ENCODE data around the gene WARS2.

Gene WARS2

GRCh38 chr1:119150150-119150549, 9.7 kb upstream of the WARS2 start:
- no peak for DNase-seq (ENCODE audit: extremely low read depth, low read depth)
- TF ChIP-seq CTCF (IDR thresholded peaks at IDR 0.05; ENCODE audit: low read depth, low read length, missing control alignments): no peak
- H3K4me3 ChIP-seq (replicated peaks; ENCODE audit: low read depth, low read length): no peak overlapping the region

GRCh38 chr1:119147661-119148090, 7.2 kb upstream of the WARS2 start:
- no peak overlapping the region for H3K4me3 ChIP-seq (replicated peaks; ENCODE audit: low read depth, low read length)
- DNase-seq (ENCODE audit: extremely low read depth, low read depth): no peak
- no peak for TF ChIP-seq CTCF (IDR thresholded peaks at IDR 0.05; ENCODE audit: low read depth, low read length, missing control alignments)

GRCh38 chr1:119146466-119146865, 6.0 kb upstream of the WARS2 start:
- DNase-seq (ENCODE audit: extremely low read depth, low read depth): no peak
- no peak for TF ChIP-seq CTCF (IDR thresholded peaks at IDR 0.05; ENCODE audit: low read depth, low read length, missing control alignments)
- no peak overlapping the region for H3K4me3 ChIP-seq (replicated peaks; ENCODE audit: low read depth, low read length)

GRCh38 chr1:119144813-119145212, 4.4 kb upstream of the WARS2 start:
- no peak for DNase-seq (ENCODE audit: extremely low read depth, low read depth)
- H3K4me3 ChIP-seq (replicated peaks; ENCODE audit: low read depth, low read length): no peak overlapping the region
- no peak for TF ChIP-seq CTCF (IDR thresholded peaks at IDR 0.05; ENCODE audit: low read depth, low read length, missing control alignments)

- DNase-seq (ENCODE audit: extremely low read depth, low read depth): no peak
- no peak for TF ChIP-seq CTCF (IDR thresholded peaks at IDR 0.05; ENCODE audit: low read depth, low read length, missing control alignments)
Observed at GRCh38 chr1:119143706-119144105, 3.3 kb upstream of the WARS2 start.

GRCh38 chr1:119141660-119142059, 1.2 kb upstream of the WARS2 start:
- no peak for DNase-seq (ENCODE audit: extremely low read depth, low read depth)
- no peak for TF ChIP-seq CTCF (IDR thresholded peaks at IDR 0.05; ENCODE audit: low read depth, low read length, missing control alignments)
- H3K4me3 ChIP-seq (replicated peaks; ENCODE audit: low read depth, low read length): peak overlapping the region; percentile 75

More at GRCh38 chr1:119143706-119144105, 3.3 kb upstream of the WARS2 start:
- H3K4me3 ChIP-seq (replicated peaks; ENCODE audit: low read depth, low read length): no peak overlapping the region

- peak; percentile 49 for TF ChIP-seq CTCF (IDR thresholded peaks at IDR 0.05; ENCODE audit: low read depth, low read length, missing control alignments)
- no peak for DNase-seq (ENCODE audit: extremely low read depth, low read depth)
- peak overlapping the region; percentile 75 for H3K4me3 ChIP-seq (replicated peaks; ENCODE audit: low read depth, low read length)
Observed at GRCh38 chr1:119141020-119141424, 569 bp upstream of the WARS2 start.
